Anterior cingulate cortex (tissue), 58 donors: ENCODE data around the gene NGB.
"Not testable (repeated sequence)": the region's sequence is repeated elsewhere in the genome, so short reads cannot be mapped to it uniquely, and the experiment has no call there.

Source experiments
- DNase-seq, 58 donors: peaks; one replicate each; lab custom pipeline; 2025; lab: John Stamatoyannopoulos, UW

Gene NGB

DNA sequence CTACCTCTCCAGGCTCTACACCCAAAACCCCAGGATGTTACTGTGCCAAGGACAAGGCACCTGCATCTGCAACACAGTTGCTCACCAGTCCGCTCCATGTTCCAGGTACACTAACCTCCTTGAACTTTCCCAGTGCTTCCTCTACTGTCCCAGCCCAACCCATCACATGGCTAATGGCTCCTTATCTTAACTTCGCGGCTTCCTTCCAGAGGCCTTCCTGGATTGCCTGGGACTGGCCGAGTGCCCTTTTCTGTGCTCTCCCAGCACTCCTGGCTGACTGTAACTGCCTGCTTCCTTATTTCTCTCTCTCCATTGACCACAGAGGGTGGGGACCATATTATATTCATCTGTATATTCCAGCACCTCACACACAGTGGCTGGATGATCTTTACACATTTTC, 28.8 kb upstream of the NGB start:
- DNase-seq, result no peak

- no peak for DNase-seq
Measured at GRCh38 chr14:77296906-77297305, 25.9 kb upstream of the NGB start.

GRCh38 chr14:77296155-77296554, 25.1 kb upstream of the NGB start:
- peak in 1 of 58 donors; percentile 31 for DNase-seq

GRCh38 chr14:77290705-77291104, 19.7 kb upstream of the NGB start:
- no peak for DNase-seq

- no peak for DNase-seq
Measured at GRCh38 chr14:77286576-77286975, 15.6 kb upstream of the NGB start.

DNA sequence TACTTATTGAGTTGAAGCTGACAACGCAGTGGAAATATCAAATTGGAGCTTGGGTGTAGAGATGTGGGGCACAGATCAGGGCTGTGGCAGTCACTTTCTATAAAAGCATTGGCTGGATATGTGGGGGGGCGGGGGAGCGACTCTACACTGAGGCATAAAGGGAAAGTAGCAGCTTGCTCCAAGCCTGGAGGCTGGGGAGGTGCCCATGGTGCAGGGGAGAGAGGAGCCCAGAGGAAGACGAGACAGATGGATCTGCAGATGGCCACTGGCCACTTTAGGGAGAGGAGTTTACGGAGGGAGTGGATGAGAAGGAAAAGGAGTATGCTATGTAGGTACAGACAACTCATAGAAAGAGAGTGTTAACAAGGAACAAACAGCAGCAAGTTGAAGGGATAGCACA, 13.5 kb upstream of the NGB start:
- peak in 24 of 58 donors; percentile 7 to 69 (median 26) for DNase-seq

DNA sequence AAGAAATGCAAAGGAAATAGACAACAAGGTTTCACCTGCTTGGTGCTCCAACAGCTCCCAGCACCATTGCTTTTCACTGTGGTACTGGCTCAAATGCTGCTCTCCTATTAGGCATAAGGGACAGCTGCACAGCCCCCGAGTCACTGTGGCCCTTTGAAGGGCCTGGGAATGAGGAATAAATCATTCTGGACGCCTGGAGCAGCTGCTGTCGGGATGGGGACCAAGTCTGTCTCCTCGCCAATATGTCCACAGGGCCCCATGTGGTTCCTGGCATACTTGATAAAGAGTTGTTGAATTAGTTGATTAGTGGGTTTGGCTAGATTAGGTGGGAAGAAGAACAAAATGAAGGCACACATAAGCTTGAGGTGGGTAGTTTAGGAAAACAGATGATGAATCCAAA, 13.1 kb upstream of the NGB start:
- DNase-seq, result no peak

DNA sequence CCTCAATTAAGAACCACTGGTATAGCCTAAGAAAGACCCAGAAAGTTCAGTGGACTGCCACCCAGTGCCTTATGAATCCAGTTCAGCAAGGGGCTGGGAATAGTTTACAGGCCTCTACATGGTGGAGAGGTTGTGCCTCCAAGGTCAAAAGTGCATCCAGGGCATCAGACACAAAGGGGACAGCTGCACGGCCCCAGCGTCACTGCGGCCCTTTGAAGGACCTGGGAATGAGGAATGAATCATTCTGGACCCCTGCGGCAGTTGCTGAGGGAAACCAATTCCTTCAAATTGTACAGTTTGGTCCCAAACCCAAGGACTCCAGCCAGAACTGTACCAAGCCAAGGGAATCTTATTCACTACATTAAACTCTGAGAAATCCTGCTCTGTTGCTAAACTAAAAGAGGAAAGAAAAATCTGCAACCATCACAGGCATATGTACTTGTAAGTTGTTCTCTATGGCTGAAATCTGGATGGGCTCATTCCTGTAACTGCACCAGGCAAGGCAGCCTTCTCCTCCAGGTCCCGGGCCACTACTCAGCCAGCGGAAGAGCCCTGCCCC, 10.9 kb upstream of the NGB start:
- DNase-seq, result no peak

DNA sequence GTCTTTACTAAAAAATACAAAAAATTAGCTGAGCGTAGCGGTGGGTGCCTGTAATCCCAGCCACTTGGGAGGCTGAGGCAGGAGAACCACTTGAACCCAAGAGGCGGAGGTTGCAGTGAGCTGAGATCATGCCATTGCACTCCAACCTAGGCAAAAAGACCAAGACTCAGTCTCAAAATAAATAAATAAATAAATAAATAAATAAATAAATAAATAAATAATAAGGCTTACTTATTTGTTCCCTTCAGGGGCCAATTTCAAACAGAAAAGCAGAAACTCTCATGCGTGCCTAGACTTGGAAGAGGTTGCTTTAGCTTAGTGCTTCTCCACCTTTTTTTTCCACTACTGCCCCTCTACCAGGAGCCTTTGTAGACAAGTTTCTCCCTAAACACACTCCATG, 9.9 kb upstream of the NGB start:
- not testable (repeated sequence) for DNase-seq

- DNase-seq, result no peak
Measured at GRCh38 chr14:77279719-77280118, 8.7 kb upstream of the NGB start.

DNA sequence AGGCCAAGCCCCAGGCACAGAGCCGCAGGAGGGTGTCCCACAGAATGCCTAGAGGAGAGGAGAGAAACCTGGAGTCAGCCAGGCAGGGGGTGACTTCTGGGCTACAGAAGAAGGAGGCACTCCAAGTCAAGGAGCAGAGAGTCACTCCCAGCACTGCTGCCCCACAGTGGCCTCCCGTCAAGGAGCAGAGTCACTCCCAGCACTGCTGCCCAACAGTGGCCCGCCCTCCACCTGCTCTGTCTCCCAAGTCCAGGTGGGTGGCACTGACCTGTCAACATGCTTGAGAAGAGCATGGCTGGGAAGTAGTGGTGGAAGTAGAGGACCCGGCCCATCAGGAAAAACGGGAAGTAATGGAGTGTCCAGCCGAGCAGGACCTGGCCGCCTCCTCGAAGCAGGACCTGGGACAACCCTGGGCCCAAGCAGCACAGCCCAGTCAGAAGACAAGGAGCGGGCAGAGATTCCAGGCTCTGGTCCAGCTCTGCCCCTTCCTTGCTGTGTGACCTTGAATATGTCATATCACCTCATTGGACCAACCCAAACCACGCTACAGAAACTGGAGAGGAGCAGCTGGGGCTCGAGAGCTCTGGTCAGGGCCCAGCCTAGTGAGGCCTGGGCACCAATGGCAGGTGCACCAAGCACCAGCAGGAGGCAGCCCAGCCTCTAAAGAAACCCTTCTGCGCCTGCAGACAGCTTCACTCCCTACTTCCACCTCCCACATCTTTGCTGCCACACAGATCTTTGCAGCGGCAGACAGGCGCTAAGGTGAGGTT, 7.6 kb upstream of the NGB start:
- DNase-seq, result no peak

DNA sequence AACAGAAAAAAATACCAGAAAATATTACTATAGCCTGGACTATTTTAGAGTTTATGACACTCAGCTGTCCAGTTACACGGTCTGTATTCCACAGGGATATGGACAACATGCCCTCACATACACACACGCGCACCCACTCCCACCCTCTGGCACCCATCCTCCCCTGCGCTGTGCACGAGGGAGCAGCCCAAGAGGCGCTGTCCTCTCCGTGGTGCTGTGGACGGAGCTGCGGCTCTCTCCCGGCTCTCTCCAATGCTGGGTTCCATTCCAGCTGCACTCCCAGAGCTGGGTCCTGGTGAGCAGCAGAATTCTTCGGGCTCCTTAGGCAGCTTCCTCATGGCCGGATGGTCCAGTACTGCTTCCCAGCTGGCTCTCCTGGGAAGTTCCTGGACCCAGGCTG, 6.0 kb upstream of the NGB start:
- DNase-seq, result no peak

DNA sequence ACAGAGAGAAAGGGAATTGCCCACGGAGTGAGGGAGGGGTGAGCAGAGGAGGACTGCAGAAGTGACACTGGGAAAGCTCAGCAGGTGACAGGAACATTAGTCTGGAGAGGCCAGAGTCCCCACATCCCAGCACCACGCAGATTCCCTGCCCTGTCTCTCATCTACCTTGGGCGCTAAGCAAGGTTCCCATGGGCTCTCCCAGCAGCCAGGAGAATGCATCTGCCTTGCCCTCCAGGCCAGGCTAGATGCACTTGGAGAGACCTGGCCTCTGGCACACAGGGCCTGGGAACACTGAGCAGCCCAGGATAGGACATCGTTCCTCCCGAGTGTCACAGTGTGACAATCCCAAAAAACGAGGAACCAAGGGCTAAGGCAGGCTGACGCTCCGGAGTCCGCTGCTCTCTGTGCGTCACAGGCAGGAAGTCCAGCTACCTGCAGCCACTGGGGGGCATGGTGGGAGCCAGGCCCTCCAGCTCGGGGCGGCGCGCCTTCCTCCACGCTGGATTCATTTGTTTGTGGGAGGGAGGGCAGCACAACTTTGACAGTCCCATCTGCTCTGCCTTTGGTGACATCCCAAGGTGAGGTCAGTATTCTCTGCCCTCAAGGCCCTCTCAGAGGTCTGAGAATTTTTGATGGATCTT, 5.4 kb upstream of the NGB start:
- DNase-seq, result no peak

DNA sequence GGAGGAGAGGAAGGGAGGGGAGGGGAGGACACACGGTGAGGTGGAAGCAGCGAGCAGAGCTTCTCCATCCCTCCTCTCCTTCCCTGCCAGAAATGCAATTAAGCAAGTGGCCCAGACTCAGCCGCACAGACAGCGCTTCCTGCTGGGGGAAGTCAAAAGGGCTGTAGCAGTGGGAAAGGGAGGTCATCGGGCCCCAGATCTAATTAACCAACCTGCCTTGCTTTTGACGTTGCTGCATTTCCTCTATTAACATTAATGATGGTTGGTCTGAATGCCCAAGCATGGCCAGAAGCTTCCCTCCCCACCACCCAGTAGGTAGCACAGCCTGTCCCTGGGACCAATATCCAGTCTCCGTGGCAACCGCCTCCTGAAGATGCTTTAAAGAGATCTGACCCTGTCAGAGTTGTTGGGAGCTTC, 4.6 kb upstream of the NGB start:
- peak in 2 of 58 donors; percentile 36 to 37 for DNase-seq

GRCh38 chr14:77275041-77275580, 4.1 kb upstream of the NGB start:
- peak in 21 of 58 donors; percentile 9 to 48 (median 25) for DNase-seq

DNA sequence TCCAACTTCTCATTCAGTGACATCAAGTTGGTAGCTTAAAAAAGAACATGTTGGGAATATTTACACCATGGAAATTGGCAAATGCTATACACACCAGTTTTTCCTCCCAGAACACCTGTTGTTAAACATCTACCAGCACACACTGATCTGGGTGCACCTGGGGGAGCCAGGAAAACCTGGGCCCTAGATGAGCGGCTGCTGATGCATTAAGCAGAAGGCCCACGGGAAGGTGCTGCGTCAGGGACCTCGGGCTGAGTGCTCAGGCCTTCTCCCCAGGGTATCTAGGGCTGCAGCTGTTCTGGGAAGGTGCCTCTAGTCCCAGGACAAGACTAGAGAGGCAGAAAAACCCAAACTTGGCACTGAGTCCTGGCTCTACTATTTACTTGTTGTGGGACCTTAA, 2.8 kb upstream of the NGB start:
- no peak for DNase-seq

DNA sequence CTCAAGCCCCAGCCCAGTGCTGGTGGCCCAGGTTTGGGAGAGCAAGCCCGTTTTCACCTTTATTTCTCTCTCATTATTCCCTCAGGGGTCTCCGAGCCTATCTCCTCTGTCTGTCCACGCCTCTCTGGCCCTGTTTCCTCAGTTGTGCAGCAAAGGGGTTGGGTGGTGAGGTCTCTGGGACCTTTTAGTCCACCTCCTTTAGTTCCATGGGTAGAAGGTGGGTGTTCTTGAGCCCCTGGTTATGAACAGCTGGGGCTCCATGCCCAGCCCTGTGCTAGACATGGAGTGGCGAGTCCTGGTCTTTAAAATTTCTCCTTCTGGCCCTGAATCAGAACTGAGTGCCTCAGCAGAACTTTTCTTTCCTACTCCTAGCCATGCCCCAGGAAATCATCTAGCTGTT, 1.3 kb upstream of the NGB start:
- DNase-seq, result no peak

GRCh38 chr14:77270361-77271112, 469 bp downstream of the NGB start:
- no peak for DNase-seq

DNA sequence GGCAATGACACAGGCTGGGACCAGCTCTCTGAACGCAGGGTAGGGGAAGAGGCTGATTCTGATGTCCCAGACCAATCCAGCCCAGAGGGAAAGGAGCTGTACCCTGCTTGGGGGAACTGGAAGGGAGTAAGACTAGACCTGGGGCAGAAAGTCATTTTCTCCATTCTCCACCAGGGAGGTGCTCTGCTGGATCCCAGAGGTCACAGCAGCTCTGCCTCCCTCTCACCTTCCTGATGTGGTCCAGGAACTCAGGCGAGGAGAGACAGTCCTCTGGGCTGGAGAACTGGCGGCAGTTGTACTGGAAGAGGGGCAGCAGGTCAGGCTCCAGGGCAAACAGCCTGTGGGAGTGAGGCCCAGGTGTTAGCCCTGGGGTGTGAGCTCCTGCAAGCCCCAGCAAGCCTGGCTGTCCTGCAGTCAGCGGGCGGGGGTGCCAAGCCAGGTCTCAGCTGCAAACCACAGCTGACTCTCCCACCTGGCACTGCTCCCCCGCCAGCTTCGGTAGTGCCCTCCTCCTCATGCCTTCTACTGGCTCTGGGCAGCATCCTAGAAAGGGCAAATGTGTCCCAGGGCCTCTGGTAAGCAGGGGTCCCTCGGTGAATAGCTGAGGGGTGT, 1.9 kb downstream of the NGB start:
- DNase-seq, result no peak

- no peak for DNase-seq
Measured at GRCh38 chr14:77267937-77268699, 2.9 kb downstream of the NGB start.
